K562 (cell line): ENCODE data around the gene FANCC.

Experiments used
- CTCF ChIP-seq, 3 experiments: IDR thresholded peaks in 2 of 3; conservative IDR thresholded peaks in 1 of 3; 2 replicates each; pipeline ENCODE4 v1.5.1; 2011 to 2012; ENCODE audit warnings: low read length in 3 of 3, mild to moderate bottlenecking in 3 of 3, control low read depth in 2 of 3, improper control_type of control experiment in 1 of 3, inconsistent platforms in 1 of 3, low read depth in 1 of 3, mixed read lengths in 1 of 3, moderate library complexity in 1 of 3; ENCODE audit not compliant: insufficient read depth in 2 of 3
- EGR1 ChIP-seq: fragments of 450-650 bp; conservative IDR thresholded peaks from 2 replicates; pipeline ENCODE4 v1.6.1; 2017; ENCODE audit warnings: mild to moderate bottlenecking
- ELF1 ChIP-seq: fragments of 200-800 bp; sonication (Bioruptor generic); IDR thresholded peaks from 2 replicates; pipeline ENCODE4 v1.6.1; 2016; ENCODE audit warnings: missing genetic modification characterization, missing compliant biosample characterization
- POLR2A ChIP-seq: fragments of 450-650 bp; conservative IDR thresholded peaks from 2 replicates; pipeline ENCODE4 v1.6.1; 2016
- SPI1 ChIP-seq: IDR thresholded peaks from 2 replicates; pipeline ENCODE4 v1.6.1; 2011; ENCODE audit warnings: low read depth, low read length, control low read depth, borderline replicate concordance
- ZBTB26 ChIP-seq: fragments of 450-650 bp; formaldehyde crosslinking; IDR thresholded peaks from 2 replicates; pipeline ENCODE4 v1.4.0; 2022; ENCODE audit warnings: missing genetic modification characterization
- ZFX ChIP-seq: sonication (generic); formaldehyde crosslinking; IDR thresholded peaks from 2 replicates; pipeline ENCODE4 v1.8.0; 2022; ENCODE audit warnings: mild to moderate bottlenecking, missing genetic modification reagents, moderate library complexity

GRCh38 chr9:95078939-95079338, 238.6 kb downstream of the FANCC start:
- no peak for TF ChIP-seq ELF1
- TF ChIP-seq ZBTB26 = no peak
- no peak for TF ChIP-seq CTCF (IDR thresholded peaks at IDR 0.05 in 2 of 3, conservative IDR thresholded peaks at IDR 0.05 in 1 of 3; ENCODE audit: insufficient read depth in 2 of 3, low read depth in 1 of 3, low read length in 3 of 3)
- TF ChIP-seq EGR1 = no peak
- no peak for TF ChIP-seq POLR2A
- no peak for TF ChIP-seq ZFX (CRISPR knock-in tag)
- TF ChIP-seq SPI1 = no peak
